Effector memory CD4-positive, alpha-beta T cell (primary cell): Measurements from ENCODE around the gene COIL.
"Not testable (repeated sequence)": the region's sequence is repeated elsewhere in the genome, so short reads cannot be mapped to it uniquely, and the experiment has no call there.

ENCODE experiments used
- DNase-seq, 3 donors: peaks; one replicate each; pipeline ENCODE4 v3.0.0-alpha.2; 2020
- H3K27ac ChIP-seq: 2 replicates; pipeline ENCODE4 v1.7.0; 2013; ENCODE audit warnings: mild to moderate bottlenecking, low read length, moderate library complexity; ENCODE audit not compliant: insufficient read depth, poor library complexity, severe bottlenecking
- H3K27me3 ChIP-seq: replicated peaks from 2 replicates; pipeline ENCODE4 v1.7.0; 2013; ENCODE audit warnings: mild to moderate bottlenecking, low read length; ENCODE audit not compliant: insufficient read depth, control insufficient read depth, poor library complexity, severe bottlenecking
- H3K36me3 ChIP-seq: 2 replicates; pipeline ENCODE4 v1.7.0; 2013; ENCODE audit warnings: mild to moderate bottlenecking, low read length, moderate library complexity; ENCODE audit not compliant: control insufficient read depth, insufficient read depth
- H3K4me1 ChIP-seq: 2 replicates; pipeline ENCODE4 v1.7.0; 2013; ENCODE audit warnings: low read length, mild to moderate bottlenecking; ENCODE audit not compliant: control insufficient read depth, insufficient read depth, poor library complexity, severe bottlenecking
- H3K4me3 ChIP-seq: 2 replicates; pipeline ENCODE4 v1.7.0; 2013; ENCODE audit warnings: low read length, low read depth, mild to moderate bottlenecking; ENCODE audit not compliant: insufficient read depth, poor library complexity, severe bottlenecking
- H3K9me3 ChIP-seq: 2 replicates; pipeline ENCODE4 v1.7.0; 2013; ENCODE audit warnings: mild to moderate bottlenecking, low read length, moderate library complexity; ENCODE audit not compliant: control insufficient read depth

The COIL gene

DNA sequence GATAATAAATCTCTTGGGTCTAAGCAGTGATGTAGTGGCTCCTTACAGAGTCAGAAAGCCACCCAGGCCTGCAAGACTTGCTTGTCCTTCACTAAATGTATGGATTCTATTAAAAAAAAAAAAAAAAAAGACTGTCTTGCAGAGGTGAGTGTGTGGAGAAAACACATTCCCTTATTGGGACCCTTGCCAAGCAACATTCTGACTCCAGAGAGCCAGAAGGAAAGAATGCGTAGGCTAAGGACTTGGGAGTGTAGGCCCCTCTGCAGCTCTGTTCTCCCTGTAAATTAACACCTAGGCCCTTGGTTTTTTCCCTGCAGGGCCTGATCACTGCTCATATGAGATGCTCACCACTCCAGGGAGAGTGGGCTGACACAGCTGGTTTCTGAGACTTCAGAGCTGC, 34.9 kb upstream of the COIL start:
- Histone ChIP-seq H3K27me3 (no peaks in the 10 kb centered on the region), H3K36me3 (peaks cover 6% of the 10 kb centered on the region), H3K27ac (no peak overlapping the region), H3K4me1 (no peaks in the 10 kb centered on the region), H3K9me3 (no peaks in the 10 kb centered on the region), H3K4me3 (no peak overlapping the region)
- DNase-seq: no peak

- peaks cover 6% of the 10 kb centered on the region for H3K36me3 ChIP-seq
These were observed 33.4 kb upstream of the COIL start for GRCh38 chr17:56994009-56994792.

GRCh38 chr17:56992364-56992763, 31.5 kb upstream of the COIL start:
- Histone ChIP-seq H3K4me3 (no peak overlapping the region), H3K27me3 (no peaks in the 10 kb centered on the region), H3K36me3 (peaks cover 6% of the 10 kb centered on the region), H3K27ac (no peak overlapping the region), H3K9me3 (no peaks in the 10 kb centered on the region), H3K4me1 (no peaks in the 10 kb centered on the region)
- no peak for DNase-seq

More at GRCh38 chr17:56994009-56994792, 33.4 kb upstream of the COIL start:
- DNase-seq: no peak
- no peak overlapping the region for H3K4me3 ChIP-seq
- H3K9me3 ChIP-seq: no peaks in the 10 kb centered on the region
- H3K27ac ChIP-seq: no peak overlapping the region
- H3K27me3 ChIP-seq: no peaks in the 10 kb centered on the region
- H3K4me1 ChIP-seq: no peaks in the 10 kb centered on the region

- peaks cover 11% of the 10 kb centered on the region for H3K36me3 ChIP-seq
- no peak overlapping the region for H3K4me3 ChIP-seq
- H3K9me3 ChIP-seq: no peaks in the 10 kb centered on the region
- no peak for DNase-seq
- no peak overlapping the region for H3K27ac ChIP-seq
- no peaks in the 10 kb centered on the region for H3K27me3 ChIP-seq
- no peaks in the 10 kb centered on the region for H3K4me1 ChIP-seq
These were observed 28.2 kb upstream of the COIL start for GRCh38 chr17:56988901-56989572.

- no peak overlapping the region for H3K27ac ChIP-seq
- H3K4me1 ChIP-seq: no peaks in the 10 kb centered on the region
- no peaks in the 10 kb centered on the region for H3K9me3 ChIP-seq
- H3K27me3 ChIP-seq: no peaks in the 10 kb centered on the region
- peaks cover 11% of the 10 kb centered on the region for H3K36me3 ChIP-seq
- no peak for DNase-seq
- no peak overlapping the region for H3K4me3 ChIP-seq
These were observed 26.5 kb upstream of the COIL start for GRCh38 chr17:56987283-56987834.

DNA sequence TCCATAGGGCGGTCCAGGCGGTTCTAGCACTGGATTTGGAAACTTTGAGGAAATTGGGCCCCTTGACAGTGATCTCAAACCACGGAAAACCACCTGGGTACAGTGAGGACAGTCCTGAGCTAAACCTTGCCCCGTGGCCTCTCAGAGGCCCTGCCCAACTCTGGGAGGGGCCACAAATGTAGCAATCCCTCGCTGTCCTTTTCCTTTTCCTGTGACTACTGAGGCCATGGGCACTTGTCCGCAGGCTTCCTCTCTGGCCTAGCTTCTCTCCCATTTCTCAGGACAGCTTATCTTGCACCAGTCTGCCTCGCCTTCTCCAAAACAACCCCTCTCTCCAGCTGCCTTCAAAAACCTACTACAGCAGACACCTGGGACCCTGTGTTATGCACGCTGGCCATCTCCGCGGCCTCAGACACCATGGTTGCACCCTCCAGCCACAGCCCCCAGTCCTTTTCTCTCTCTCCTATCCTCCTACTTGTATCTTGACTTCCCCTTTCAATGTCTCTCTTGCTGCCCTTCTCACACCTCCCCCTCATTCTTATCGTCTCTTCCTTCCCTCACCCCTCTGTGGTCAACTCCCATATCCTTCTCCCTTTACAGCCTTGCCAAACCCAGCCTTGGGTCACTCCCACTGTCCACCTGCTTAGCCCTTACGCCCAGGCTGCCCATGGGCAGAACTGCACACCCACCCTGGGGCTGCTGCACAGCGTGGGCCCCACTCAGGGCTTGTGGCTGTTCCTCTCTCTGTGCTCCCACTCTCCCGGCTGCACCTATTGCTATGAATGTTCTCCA, 24.7 kb upstream of the COIL start:
- Histone ChIP-seq H3K27me3 (no peaks in the 10 kb centered on the region), H3K36me3 (peaks cover 11% of the 10 kb centered on the region), H3K9me3 (no peaks in the 10 kb centered on the region), H3K4me1 (no peaks in the 10 kb centered on the region), H3K27ac (no peak overlapping the region), H3K4me3 (no peak overlapping the region)
- no peak for DNase-seq

DNA sequence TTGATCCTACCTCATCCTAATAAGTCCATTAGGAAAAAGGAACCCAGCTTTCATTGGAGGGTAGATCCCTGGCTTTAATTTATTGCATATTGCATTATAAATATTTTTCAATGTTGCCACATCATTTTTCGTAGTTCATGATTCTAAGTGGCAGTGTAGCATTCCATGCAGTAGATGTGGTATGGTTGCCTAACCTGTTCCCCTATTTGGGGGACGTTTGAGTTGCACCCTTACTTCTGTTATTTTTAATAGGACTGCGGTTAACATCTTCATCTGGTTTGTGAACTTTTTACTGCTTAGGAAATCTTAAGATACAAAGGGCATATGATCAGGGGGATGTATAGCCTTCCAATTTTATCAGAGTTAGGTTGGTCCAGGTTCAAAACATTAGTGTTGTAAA, 22.5 kb upstream of the COIL start:
- H3K4me3 ChIP-seq: no peak overlapping the region
- DNase-seq: no peak
- H3K36me3 ChIP-seq: peaks cover 11% of the 10 kb centered on the region
- H3K4me1 ChIP-seq: no peaks in the 10 kb centered on the region
- H3K27me3 ChIP-seq: no peaks in the 10 kb centered on the region
- H3K27ac ChIP-seq: no peak overlapping the region
- H3K9me3 ChIP-seq: no peaks in the 10 kb centered on the region

GRCh38 chr17:56982312-56982711, 21.5 kb upstream of the COIL start:
- Histone ChIP-seq H3K27me3 (no peaks in the 10 kb centered on the region), H3K27ac (no peak overlapping the region), H3K9me3 (no peaks in the 10 kb centered on the region), H3K36me3 (peaks cover 11% of the 10 kb centered on the region), H3K4me1 (no peaks in the 10 kb centered on the region), H3K4me3 (no peak overlapping the region)
- DNase-seq: no peak

DNA sequence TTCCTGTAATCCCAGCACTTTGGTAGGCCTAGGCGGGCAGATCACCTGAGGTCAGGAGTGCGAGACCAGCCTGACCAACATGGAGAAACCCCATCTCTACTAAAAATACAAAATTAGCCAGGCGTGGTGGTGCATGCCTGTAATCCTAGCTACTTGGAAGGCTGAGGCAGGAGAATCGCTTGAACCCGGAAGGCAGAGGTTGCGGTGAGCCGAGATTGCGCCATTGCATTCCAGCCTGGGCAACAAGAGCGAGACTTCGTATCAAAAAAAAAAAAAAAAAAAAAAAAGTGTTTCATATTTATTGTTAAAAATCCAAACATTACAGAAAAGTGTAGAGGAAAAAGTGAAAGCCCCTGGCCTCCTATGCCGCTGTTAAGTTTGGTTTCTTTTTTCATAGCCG, 19.7 kb upstream of the COIL start:
- not testable (repeated sequence) for H3K27ac ChIP-seq, DNase-seq, H3K9me3 ChIP-seq, H3K36me3 ChIP-seq, H3K4me3 ChIP-seq, H3K27me3 ChIP-seq, H3K4me1 ChIP-seq
